GM12878 (cell line): ENCODE data around the gene CTSF. TPM values are rescaled to one million over a fixed set of nuclear protein-coding genes. Genes with fewer than 3 reads are reported as not detected.

ENCODE experiments used
- ATAC-seq: fragments of 200-7000 bp; cut with Tn5 transposase; 3 replicates; pipeline ENCODE4 v1.9.1; 2020; ENCODE audit warnings: mild to moderate bottlenecking, moderate library complexity
- BruUV-seq: library from RNA; stranded (reverse); fragments of 400-500 nt; replicated peaks from 2 replicates; lab custom pipeline; 2021; lab: Mats Ljungman, UMichigan
- CTCF ChIA-PET: fragments of 300-600 bp; sonication (Branson Sonifier 250); formaldehyde crosslinking; extraction: SDS; loops from one replicate; lab custom pipeline; 2021; ENCODE audit warnings: inconsistent platforms; lab: Yijun Ruan, JAX
- POLR2A ChIA-PET: fragments of 350-600 bp; formaldehyde crosslinking; extraction: SDS; loops from one replicate; lab custom pipeline; 2021; ENCODE audit warnings: inconsistent platforms; lab: Charles Lee
- RAD21 ChIA-PET: fragments of 300-600 bp; sonication (Branson Sonifier 250); formaldehyde crosslinking; loops from one replicate; lab custom pipeline; 2023; ENCODE audit warnings: antibody characterized with exemption; ENCODE audit not compliant: unreplicated experiment; lab: Charles Lee
- SMC1A ChIA-PET: fragments of 300-600 bp; sonication (Branson Sonifier 250); formaldehyde crosslinking; loops from one replicate; lab custom pipeline; 2023; ENCODE audit not compliant: unreplicated experiment, uncharacterized antibody; lab: Charles Lee
- DNase-seq: peaks from one replicate; pipeline ENCODE4 v3.0.0-alpha.2; 2011; ENCODE audit warnings: low read depth, low spot score
- FAIRE-seq: peaks from 3 replicates; lab custom pipeline; 2011; peaks lifted over from hg19 to GRCh38; lab: Jason Lieb, UNC
- H2AFZ ChIP-seq: 2 replicates; pipeline ENCODE4 v1.6.0; 2011; ENCODE audit warnings: low read depth, low read length, control low read depth; ENCODE audit not compliant: control insufficient read depth
- H3K27ac ChIP-seq: 2 replicates; pipeline ENCODE4 v1.5.1; 2011; ENCODE audit warnings: control low read depth; ENCODE audit not compliant: control insufficient read depth, insufficient read depth
- H3K27me3 ChIP-seq, 2 experiments: replicated peaks in 1 of 2; 2 replicates each; pipeline versions ENCODE4 v1.6.0 to v1.6.1; 2011; ENCODE audit warnings: low read length in 1 of 2; ENCODE audit not compliant: control insufficient read depth in 2 of 2, insufficient read depth in 2 of 2
- H3K36me3 ChIP-seq, 2 experiments: 2 replicates each; pipeline ENCODE4 v1.5.1; 2011; ENCODE audit warnings: low read length in 1 of 2; ENCODE audit not compliant: control insufficient read depth in 2 of 2, insufficient read depth in 2 of 2
- H3K4me1 ChIP-seq: 2 replicates; pipeline ENCODE4 v1.6.1; 2011; ENCODE audit warnings: mild to moderate bottlenecking, low read length, moderate library complexity, mixed read lengths; ENCODE audit not compliant: control insufficient read depth, insufficient read depth
- H3K4me2 ChIP-seq: 2 replicates; pipeline ENCODE4 v1.6.0; 2011; ENCODE audit warnings: control low read depth; ENCODE audit not compliant: control insufficient read depth, insufficient read depth
- H3K4me3 ChIP-seq: fragments of 200-600 bp; sonication (generic); 2 replicates; pipeline ENCODE4 v1.5.1; 2016
- H3K79me2 ChIP-seq: 2 replicates; pipeline ENCODE4 v1.6.0; 2011; ENCODE audit warnings: low read length; ENCODE audit not compliant: control insufficient read depth, insufficient read depth
- H3K9ac ChIP-seq: 2 replicates; pipeline ENCODE4 v1.8.0; 2011; ENCODE audit warnings: low read length, control low read depth, mixed read lengths; ENCODE audit not compliant: control insufficient read depth, insufficient read depth
- H3K9me3 ChIP-seq: replicated peaks from 3 replicates; pipeline ENCODE4 v1.5.1; 2011; ENCODE audit warnings: mild to moderate bottlenecking, low read length; ENCODE audit not compliant: control insufficient read depth, insufficient read depth
- H4K20me1 ChIP-seq: 2 replicates; pipeline ENCODE4 v1.6.0; 2011; ENCODE audit not compliant: control insufficient read depth, insufficient read depth
- BACH1 ChIP-seq: fragments of 450-650 bp; IDR thresholded peaks from 2 replicates; pipeline ENCODE4 v1.6.1; 2017; ENCODE audit warnings: mild to moderate bottlenecking, borderline replicate concordance
- BRCA1 ChIP-seq: IDR thresholded peaks from 2 replicates; pipeline ENCODE4 v1.6.1; 2011; ENCODE audit warnings: low read depth, low read length, improper control_type of control experiment
- CBX3 ChIP-seq: fragments of 200-600 bp; sonication (generic); IDR thresholded peaks from 2 replicates; pipeline ENCODE4 v1.6.1; 2016; ENCODE audit warnings: low read depth, borderline replicate concordance
- CHD1 ChIP-seq: IDR thresholded peaks from 2 replicates; pipeline ENCODE4 v1.6.1; 2012; ENCODE audit warnings: low read depth, low read length, improper control_type of control experiment
- ELK1 ChIP-seq: IDR thresholded peaks from 2 replicates; pipeline ENCODE4 v1.6.1; 2012; ENCODE audit warnings: low read depth, low read length, improper control_type of control experiment
- IKZF1 ChIP-seq: fragments of 450-650 bp; conservative IDR thresholded peaks from 2 replicates; pipeline ENCODE4 v1.6.1; 2017; ENCODE audit warnings: antibody characterized with exemption, mild to moderate bottlenecking
- JUND ChIP-seq: IDR thresholded peaks from 2 replicates; pipeline ENCODE4 v1.6.1; 2012; ENCODE audit warnings: low read depth, mild to moderate bottlenecking, low read length, improper control_type of control experiment, moderate library complexity
- LARP7 ChIP-seq: fragments of 450-650 bp; IDR thresholded peaks from 2 replicates; pipeline ENCODE4 v1.6.1; 2017; ENCODE audit warnings: mild to moderate bottlenecking
- MEF2A ChIP-seq: IDR thresholded peaks from 2 replicates; pipeline ENCODE4 v1.6.1; 2011; ENCODE audit warnings: low read depth, mild to moderate bottlenecking, low read length, moderate library complexity; ENCODE audit not compliant: insufficient read depth
- MTA2 ChIP-seq: fragments of 450-650 bp; IDR thresholded peaks from 2 replicates; pipeline ENCODE4 v1.6.1; 2016; ENCODE audit warnings: low read depth, mild to moderate bottlenecking, moderate library complexity
- NFYB ChIP-seq: IDR thresholded peaks from 2 replicates; pipeline ENCODE4 v1.6.1; 2011; ENCODE audit warnings: low read depth, mild to moderate bottlenecking, low read length, improper control_type of control experiment, moderate library complexity; ENCODE audit not compliant: insufficient read depth
- PML ChIP-seq: IDR thresholded peaks from 2 replicates; pipeline ENCODE4 v1.6.1; 2012; ENCODE audit warnings: low read length, inconsistent platforms
- RCOR1 ChIP-seq: conservative IDR thresholded peaks from 2 replicates; pipeline ENCODE4 v1.6.1; 2012; ENCODE audit warnings: low read depth, low read length, improper control_type of control experiment
- SMAD1 ChIP-seq: fragments of 450-650 bp; IDR thresholded peaks from 2 replicates; pipeline ENCODE4 v1.6.1; 2018; ENCODE audit warnings: mild to moderate bottlenecking, low read depth; ENCODE audit not compliant: partially characterized antibody
- SMC3 ChIP-seq: IDR thresholded peaks from 2 replicates; pipeline ENCODE4 v1.6.1; 2011; ENCODE audit warnings: low read length, improper control_type of control experiment, borderline replicate concordance
- WGBS: methylation state at CpG from one replicate; pipeline ENCODE4 v1.1.6; 2016; ENCODE audit warnings: low lambda C conversion rate; ENCODE audit not compliant: insufficient replicate concordance, insufficient coverage; ENCODE audit errors: missing lambda C conversion rate; 5-methylcytosine and 5-hydroxymethylcytosine counted together
- in situ Hi-C: fragments of 300-500 bp; cut with MboI; formaldehyde crosslinking; loops from 9 replicates; pipeline ENCODE4 v1.14.3; 2018; ENCODE audit warnings: mixed read lengths
- intact Hi-C: fragments of 100-400 bp; cut with micrococcal nuclease; formaldehyde crosslinking; loops from one replicate; pipeline ENCODE4 v1.14.2; 2022; ENCODE audit not compliant: unreplicated experiment
- polyA plus RNA-seq, 11 experiments: library from polyadenylated mRNA; depleted of rRNA in 4 of 11; unstranded in 6 of 11; stranded (reverse) in 5 of 11; fragments of >200 nt; fragmentation: Nextera tagmentation in 4 of 11; fragmentation: Illumina TruSeq in 1 of 11; extraction: Ambion mirVana in 4 of 11; extraction: Trizol in 1 of 11; gene quantifications; 1 replicate in 1 of 11; 2 replicates in 10 of 11; pipeline versions ENCODE4 v1.2.1 to v1.2.3, GENCODE V29; 2011 to 2016; ENCODE audit warnings: inconsistent platforms in 2 of 11, missing spikeins in 2 of 11, low read depth in 1 of 11
- total RNA-seq, 4 experiments: library from RNA; depleted of rRNA in 3 of 4; stranded (reverse); fragments of >200 nt in 3 of 4; fragmentation: Illumina TruSeq in 1 of 4; extraction: Trizol in 1 of 4; gene quantifications; 2 replicates each; pipeline versions ENCODE4 v1.2.1 to v1.2.3, GENCODE V29; 2013 to 2021
- TF ChIP-seq, protein P1 (sequence below), 3 experiments: IDR thresholded peaks in 2 of 3; conservative IDR thresholded peaks in 1 of 3; 2 replicates each; pipeline ENCODE4 v1.5.1; 2011; ENCODE audit warnings: low read depth in 3 of 3, low read length in 3 of 3, mild to moderate bottlenecking in 3 of 3, control low read depth in 2 of 3, moderate library complexity in 2 of 3, inconsistent platforms in 1 of 3, mixed read lengths in 1 of 3; ENCODE audit not compliant: control insufficient read depth in 2 of 3, insufficient read depth in 1 of 3; ENCODE audit errors: extremely low read depth in 1 of 3
- TF ChIP-seq, protein P2 (sequence below): fragments of 450-650 bp; IDR thresholded peaks from 2 replicates; pipeline ENCODE4 v1.6.1; 2018; ENCODE audit warnings: borderline replicate concordance, mild to moderate bottlenecking; ENCODE audit not compliant: partially characterized antibody
- TF ChIP-seq, protein P3 (sequence below): fragments of 450-650 bp; IDR thresholded peaks from 2 replicates; pipeline ENCODE4 v1.6.1; 2017; ENCODE audit warnings: mild to moderate bottlenecking

Gene CTSF
- total and polyA plus RNA-seq, 10 of the 15 experiments (the other 5 are each of a cell fraction or from before 2014, with no cell fraction given), result 0.11 to 0.41 (median 0.26) TPM; not detected in 4

GRCh38 chr11:66562275-66562674 lies 6.1 kb downstream of the CTSF start (continued):
- no peak for TF ChIP-seq BACH1
- no peak for TF ChIP-seq CHD1
- no peak for TF ChIP-seq SMC3
- TF ChIP-seq BRCA1, result no peak
- TF ChIP-seq ELK1, result no peak
- no peak for TF ChIP-seq JUND
- TF ChIP-seq LARP7, result no peak
- no peak for TF ChIP-seq SMAD1
- TF ChIP-seq, all 136 proteins: peak for 0

DNA sequence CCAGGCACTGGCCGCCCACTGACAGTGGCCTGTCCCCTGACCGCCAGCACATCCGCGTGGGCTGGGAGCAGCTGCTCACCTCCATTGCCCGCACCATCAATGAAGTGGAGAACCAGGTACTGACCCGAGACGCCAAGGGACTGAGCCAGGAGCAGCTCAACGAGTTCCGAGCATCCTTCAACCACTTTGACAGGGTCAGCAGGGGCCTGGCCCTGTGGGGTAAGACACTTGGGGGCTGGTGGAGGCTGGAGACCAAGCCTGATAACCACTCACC lies 6.5 kb downstream of the CTSF start:
- ChIA-PET CTCF (interaction anchor here (0.9 kb wide), 1 partner anchor 16 kb away, joined by 3 read pairs; the partner anchor contains the start of gene ZDHHC24), SMC1A (no interaction called here), RAD21 (interaction anchor here (1.0 kb wide), 1 partner anchor 117 kb away, joined by 3 read pairs; no protein-coding TSS in a partner anchor), POLR2A (no interaction called here)
- BruUV-seq, result no TSS peak
- H3K4me2 ChIP-seq, result no peak overlapping the region
- ATAC-seq, result no peak
- WGBS, result 43% methylated on average over 9 of the region's 9 CpGs
- no peaks in the 10 kb centered on the region for H4K20me1 ChIP-seq
- no peaks in the 10 kb centered on the region for H3K9me3 ChIP-seq
- H3K9ac ChIP-seq, result no peak overlapping the region
- no peak overlapping the region for H3K27ac ChIP-seq
- no peaks in the 10 kb centered on the region for H3K36me3 ChIP-seq
- DNase-seq, result no peak
- no peak overlapping the region for H3K4me3 ChIP-seq
- intact Hi-C loops, result no loop called here
- no peak for FAIRE-seq
- no peaks in the 10 kb centered on the region for H3K4me1 ChIP-seq
- H3K79me2 ChIP-seq, result no peaks in the 10 kb centered on the region
- in situ Hi-C loops, result no loop called here
- no peaks in the 10 kb centered on the region; a peak in 2 of 4 replicates for H3K27me3 ChIP-seq
- no peak overlapping the region for H2AFZ ChIP-seq
- TF ChIP-seq IKZF1 (no peak), MTA2 (no peak), NFYB (no peak), RCOR1 (no peak), CBX3 (no peak), MEF2A (no peak), PML (no peak)
- TF ChIP-seq, protein P1, sequence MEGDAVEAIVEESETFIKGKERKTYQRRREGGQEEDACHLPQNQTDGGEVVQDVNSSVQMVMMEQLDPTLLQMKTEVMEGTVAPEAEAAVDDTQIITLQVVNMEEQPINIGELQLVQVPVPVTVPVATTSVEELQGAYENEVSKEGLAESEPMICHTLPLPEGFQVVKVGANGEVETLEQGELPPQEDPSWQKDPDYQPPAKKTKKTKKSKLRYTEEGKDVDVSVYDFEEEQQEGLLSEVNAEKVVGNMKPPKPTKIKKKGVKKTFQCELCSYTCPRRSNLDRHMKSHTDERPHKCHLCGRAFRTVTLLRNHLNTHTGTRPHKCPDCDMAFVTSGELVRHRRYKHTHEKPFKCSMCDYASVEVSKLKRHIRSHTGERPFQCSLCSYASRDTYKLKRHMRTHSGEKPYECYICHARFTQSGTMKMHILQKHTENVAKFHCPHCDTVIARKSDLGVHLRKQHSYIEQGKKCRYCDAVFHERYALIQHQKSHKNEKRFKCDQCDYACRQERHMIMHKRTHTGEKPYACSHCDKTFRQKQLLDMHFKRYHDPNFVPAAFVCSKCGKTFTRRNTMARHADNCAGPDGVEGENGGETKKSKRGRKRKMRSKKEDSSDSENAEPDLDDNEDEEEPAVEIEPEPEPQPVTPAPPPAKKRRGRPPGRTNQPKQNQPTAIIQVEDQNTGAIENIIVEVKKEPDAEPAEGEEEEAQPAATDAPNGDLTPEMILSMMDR (IDR thresholded peaks at IDR 0.05 in 2 of 3, conservative IDR thresholded peaks at IDR 0.05 in 1 of 3; ENCODE audit: control insufficient read depth in 2 of 3, extremely low read depth in 1 of 3, insufficient read depth in 1 of 3, low read depth in 3 of 3, low read length in 3 of 3), result no peak
- TF ChIP-seq, protein P2, sequence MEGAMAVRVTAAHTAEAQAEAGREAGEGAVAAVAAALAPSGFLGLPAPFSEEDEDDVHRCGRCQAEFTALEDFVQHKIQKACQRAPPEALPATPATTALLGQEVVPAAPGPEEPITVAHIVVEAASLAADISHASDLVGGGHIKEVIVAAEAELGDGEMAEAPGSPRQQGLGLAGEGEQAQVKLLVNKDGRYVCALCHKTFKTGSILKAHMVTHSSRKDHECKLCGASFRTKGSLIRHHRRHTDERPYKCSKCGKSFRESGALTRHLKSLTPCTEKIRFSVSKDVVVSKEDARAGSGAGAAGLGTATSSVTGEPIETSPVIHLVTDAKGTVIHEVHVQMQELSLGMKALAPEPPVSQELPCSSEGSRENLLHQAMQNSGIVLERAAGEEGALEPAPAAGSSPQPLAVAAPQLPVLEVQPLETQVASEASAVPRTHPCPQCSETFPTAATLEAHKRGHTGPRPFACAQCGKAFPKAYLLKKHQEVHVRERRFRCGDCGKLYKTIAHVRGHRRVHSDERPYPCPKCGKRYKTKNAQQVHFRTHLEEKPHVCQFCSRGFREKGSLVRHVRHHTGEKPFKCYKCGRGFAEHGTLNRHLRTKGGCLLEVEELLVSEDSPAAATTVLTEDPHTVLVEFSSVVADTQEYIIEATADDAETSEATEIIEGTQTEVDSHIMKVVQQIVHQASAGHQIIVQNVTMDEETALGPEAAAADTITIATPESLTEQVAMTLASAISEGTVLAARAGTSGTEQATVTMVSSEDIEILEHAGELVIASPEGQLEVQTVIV, result no peak
- TF ChIP-seq, protein P3, sequence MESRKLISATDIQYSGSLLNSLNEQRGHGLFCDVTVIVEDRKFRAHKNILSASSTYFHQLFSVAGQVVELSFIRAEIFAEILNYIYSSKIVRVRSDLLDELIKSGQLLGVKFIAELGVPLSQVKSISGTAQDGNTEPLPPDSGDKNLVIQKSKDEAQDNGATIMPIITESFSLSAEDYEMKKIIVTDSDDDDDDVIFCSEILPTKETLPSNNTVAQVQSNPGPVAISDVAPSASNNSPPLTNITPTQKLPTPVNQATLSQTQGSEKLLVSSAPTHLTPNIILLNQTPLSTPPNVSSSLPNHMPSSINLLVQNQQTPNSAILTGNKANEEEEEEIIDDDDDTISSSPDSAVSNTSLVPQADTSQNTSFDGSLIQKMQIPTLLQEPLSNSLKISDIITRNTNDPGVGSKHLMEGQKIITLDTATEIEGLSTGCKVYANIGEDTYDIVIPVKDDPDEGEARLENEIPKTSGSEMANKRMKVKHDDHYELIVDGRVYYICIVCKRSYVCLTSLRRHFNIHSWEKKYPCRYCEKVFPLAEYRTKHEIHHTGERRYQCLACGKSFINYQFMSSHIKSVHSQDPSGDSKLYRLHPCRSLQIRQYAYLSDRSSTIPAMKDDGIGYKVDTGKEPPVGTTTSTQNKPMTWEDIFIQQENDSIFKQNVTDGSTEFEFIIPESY, result no peak
